Camera-type eye (tissue), 1 donor: ENCODE results near the gene ADGRF3. TPM values are rescaled to one million over a fixed set of nuclear protein-coding genes. Genes with fewer than 3 reads are reported as not detected.

ENCODE experiments used
- total RNA-seq: library from RNA; depleted of rRNA; stranded (reverse); fragments of >200 nt; gene quantifications from one replicate; pipeline ENCODE4 v1.2.3, GENCODE V29; 2014

The ADGRF3 gene
- total RNA-seq: not detected

GRCh38 chr2:26346454-26347053, at the start of gene ADGRF3:
Gene ADGRF3, minus strand, starts transcription at chr2:26346789. Its CDS starts 555 bp downstream, at chr2:26346234.

GRCh38 chr2:26345545-26346453, 790 bp downstream of the ADGRF3 start, which contains the start of gene SELENOI:
Gene SELENOI, plus strand, starts transcription at chr2:26346143. Its CDS starts 90 bp downstream, at chr2:26346233.

Other genes with a start within 250 kb of the ADGRF3 start
- 5.5 TPM for gene GAREM2, start 173.7 kb downstream of the ADGRF3 start, total RNA-seq
- 106 TPM for gene HADHA, start 102.2 kb downstream of the ADGRF3 start, total RNA-seq
- gene HADHB, start 101.8 kb downstream of the ADGRF3 start, total RNA-seq: 111 TPM
- gene SELENOI, start 646 bp downstream of the ADGRF3 start, total RNA-seq: 34.3 TPM
- gene DRC1, start 55.1 kb upstream of the ADGRF3 start, total RNA-seq: 1.3 TPM
- gene OTOF, start 131.3 kb upstream of the ADGRF3 start, total RNA-seq: 0.66 TPM